IMR-90 (cell line): Measurements from ENCODE around the gene YJEFN3. TPM values are rescaled to one million over a fixed set of nuclear protein-coding genes. Genes with fewer than 3 reads are reported as not detected.

Experiments used
- ATAC-seq: fragments of 200-7000 bp; cut with Tn5 transposase; 2 replicates; pipeline ENCODE4 v1.9.1; 2020; ENCODE audit warnings: low read depth, mild to moderate bottlenecking, moderate library complexity
- BruUV-seq: library from RNA; stranded (reverse); fragments of 400-500 nt; replicated peaks from 2 replicates; lab custom pipeline; 2021; lab: Mats Ljungman, UMichigan
- CTCF ChIA-PET: fragments of 300-600 bp; formaldehyde crosslinking; extraction: SDS; loops from one replicate; lab custom pipeline; 2021; ENCODE audit warnings: antibody characterized with exemption; lab: Yijun Ruan, JAX
- POLR2A ChIA-PET: fragments of 300-600 bp; sonication (Branson Sonifier 250); formaldehyde crosslinking; loops from one replicate; lab custom pipeline; 2022; ENCODE audit warnings: antibody characterized with exemption; ENCODE audit not compliant: unreplicated experiment; lab: Charles Lee
- DNase-seq: peaks from one replicate; pipeline ENCODE4 v3.0.0; 2013
- H2AFZ ChIP-seq: replicated peaks from 2 replicates; pipeline ENCODE3; 2013; ENCODE audit warnings: low read length, mild to moderate bottlenecking; ENCODE audit not compliant: poor library complexity
- H2AK5ac ChIP-seq: 2 replicates; pipeline ENCODE4 v1.6.1; 2013; ENCODE audit warnings: low read depth, low read length, inconsistent platforms
- H2AK9ac ChIP-seq: replicated peaks from 2 replicates; pipeline ENCODE3; 2013; ENCODE audit warnings: mild to moderate bottlenecking, low read depth, low read length, moderate library complexity; ENCODE audit not compliant: poor library complexity
- H2BK120ac ChIP-seq: 2 replicates; pipeline ENCODE4 v1.6.1; 2013; ENCODE audit warnings: low read depth, low read length, inconsistent platforms
- H2BK15ac ChIP-seq: 3 replicates; pipeline ENCODE4 v1.6.1; 2013; ENCODE audit warnings: low read depth, low read length, inconsistent platforms
- H2BK20ac ChIP-seq: 2 replicates; pipeline ENCODE4 v1.6.1; 2013; ENCODE audit warnings: low read depth, mild to moderate bottlenecking, inconsistent platforms, low read length, moderate library complexity
- H2BK5ac ChIP-seq: 2 replicates; pipeline ENCODE4 v1.6.1; 2013; ENCODE audit warnings: mild to moderate bottlenecking, low read depth, low read length, inconsistent platforms; ENCODE audit not compliant: poor library complexity, severe bottlenecking
- H3K14ac ChIP-seq: replicated peaks from 2 replicates; pipeline ENCODE4 v1.6.1; 2013; ENCODE audit warnings: low read depth, low read length, inconsistent platforms
- H3K18ac ChIP-seq: 2 replicates; pipeline ENCODE4 v1.6.1; 2013; ENCODE audit warnings: low read depth, low read length, control low read depth
- H3K23ac ChIP-seq: 2 replicates; pipeline ENCODE4 v1.6.1; 2013; ENCODE audit warnings: low read depth, low read length, inconsistent platforms
- H3K27ac ChIP-seq: 2 replicates; pipeline ENCODE4 v1.5.1; 2013; ENCODE audit warnings: mild to moderate bottlenecking, control low read depth, low read length; ENCODE audit not compliant: insufficient read depth
- H3K27me3 ChIP-seq: 2 replicates; pipeline ENCODE4 v1.6.1; 2013; ENCODE audit warnings: low read length; ENCODE audit not compliant: control insufficient read depth, insufficient read depth
- H3K36me3 ChIP-seq: 2 replicates; pipeline ENCODE4 v1.6.1; 2013; ENCODE audit warnings: low read length, mixed read lengths; ENCODE audit not compliant: control insufficient read depth, insufficient read depth
- H3K4ac ChIP-seq: 2 replicates; pipeline ENCODE4 v1.6.1; 2013; ENCODE audit warnings: low read depth, low read length, inconsistent platforms
- H3K4me1 ChIP-seq: 2 replicates; pipeline ENCODE4 v1.6.1; 2013; ENCODE audit warnings: low read length, mixed read lengths; ENCODE audit not compliant: control insufficient read depth, insufficient read depth
- H3K4me2 ChIP-seq: 2 replicates; pipeline ENCODE4 v1.6.1; 2013; ENCODE audit warnings: low read depth, mild to moderate bottlenecking, control low read depth, low read length, moderate library complexity
- H3K4me3 ChIP-seq: 2 replicates; pipeline ENCODE4 v1.5.1; 2013; ENCODE audit warnings: low read depth, mild to moderate bottlenecking, control low read depth, low read length, moderate library complexity; ENCODE audit not compliant: insufficient read depth
- H3K56ac ChIP-seq: 2 replicates; pipeline ENCODE4 v1.6.1; 2013; ENCODE audit warnings: low read length, inconsistent platforms; ENCODE audit not compliant: insufficient read depth; ENCODE audit errors: extremely low read depth
- H3K79me1 ChIP-seq, 2 experiments: 2 replicates each; pipeline ENCODE4 v1.6.1; 2013; ENCODE audit warnings: low read length in 2 of 2, inconsistent platforms in 1 of 2, low read depth in 1 of 2
- H3K9ac ChIP-seq: 2 replicates; pipeline ENCODE4 v1.6.1; 2013; ENCODE audit warnings: low read depth, low read length, control low read depth
- H3K9me1 ChIP-seq: 2 replicates; pipeline ENCODE4 v1.6.1; 2013; ENCODE audit warnings: low read length, inconsistent platforms; ENCODE audit not compliant: insufficient read depth
- H3K9me3 ChIP-seq: 2 replicates; pipeline ENCODE4 v1.6.1; 2013; ENCODE audit warnings: low read length; ENCODE audit not compliant: control insufficient read depth, insufficient read depth
- H4K20me1 ChIP-seq: 2 replicates; pipeline ENCODE4 v1.6.1; 2013; ENCODE audit warnings: low read length, inconsistent platforms; ENCODE audit not compliant: insufficient read depth
- H4K5ac ChIP-seq: 2 replicates; pipeline ENCODE4 v1.6.1; 2013; ENCODE audit warnings: mild to moderate bottlenecking, low read depth, low read length, control low read depth
- H4K8ac ChIP-seq, 2 experiments: 2 replicates each; pipeline ENCODE4 v1.6.1; 2013; ENCODE audit warnings: low read depth in 2 of 2, low read length in 2 of 2, control low read depth in 1 of 2, inconsistent platforms in 1 of 2
- H4K91ac ChIP-seq: 2 replicates; pipeline ENCODE4 v1.6.1; 2013; ENCODE audit warnings: low read depth, low read length, inconsistent platforms; ENCODE audit not compliant: insufficient read depth
- FOS ChIP-seq: fragments of 150-350 bp; IDR thresholded peaks from 2 replicates; pipeline ENCODE4 v1.6.1; 2016; ENCODE audit warnings: low read depth, low read length
- MAZ ChIP-seq: IDR thresholded peaks from 2 replicates; pipeline ENCODE4 v1.6.1; 2012; ENCODE audit warnings: low read depth, mild to moderate bottlenecking, low read length, improper control_type of control experiment, moderate library complexity, borderline replicate concordance
- RFX5 ChIP-seq: IDR thresholded peaks from 2 replicates; pipeline ENCODE4 v1.8.0; 2012; ENCODE audit warnings: low read depth, mild to moderate bottlenecking, low read length, moderate library complexity
- SMC3 ChIP-seq: fragments of 150-350 bp; IDR thresholded peaks from 2 replicates; pipeline ENCODE4 v1.6.1; 2016; ENCODE audit warnings: low read depth, mild to moderate bottlenecking, antibody characterized with exemption, low read length, moderate library complexity
- WGBS, 2 experiments: methylation state at CpG; one replicate each; pipeline versions ENCODE4 v1.1.5 to v1.1.7; 2013; ENCODE audit warnings: missing lambda C conversion rate in 2 of 2; ENCODE audit not compliant: insufficient read length in 1 of 2; ENCODE audit errors: extremely low coverage in 2 of 2; 5-methylcytosine and 5-hydroxymethylcytosine counted together
- dilution Hi-C: fragments of 300-500 bp; cut with HindIII; formaldehyde crosslinking; loops from one replicate; pipeline ENCODE4 v1.14.3; 2018; ENCODE audit warnings: low sequenced_read_pairs; ENCODE audit not compliant: unreplicated experiment
- in situ Hi-C: fragments of 300-500 bp; cut with MboI; formaldehyde crosslinking; loops from 3 replicates; pipeline ENCODE4 v1.14.3; 2019; ENCODE audit warnings: low sequenced_read_pairs, inconsistent platforms, mixed read lengths
- intact Hi-C: fragments of 100-400 bp; cut with micrococcal nuclease; formaldehyde crosslinking; loops from 2 replicates; pipeline ENCODE4 v1.10.0; 2022
- polyA plus RNA-seq, 3 experiments: library from polyadenylated mRNA; depleted of rRNA; stranded (reverse); fragments of >200 nt; gene quantifications; 2 replicates each; pipeline ENCODE4 v1.2.3, GENCODE V29; 2012; ENCODE audit warnings: low replicate concordance in 1 of 3
- total RNA-seq: library from RNA; depleted of rRNA; stranded (reverse); fragments of >200 nt; gene quantifications from 2 replicates; pipeline ENCODE4 v1.2.3, GENCODE V29; 2012

Gene YJEFN3
- total and polyA plus RNA-seq, 2 of the 4 experiments (the other 2 are of a cell fraction), result 0.72 to 4.0 TPM

- ATAC-seq (no peak), DNase-seq (no peak)
- Histone ChIP-seq H3K4me3 (no peak overlapping the region), H3K14ac (no peak overlapping the region), H3K9me1 (no peaks in the 10 kb centered on the region), H3K9me3 (no peaks in the 10 kb centered on the region), H2BK15ac (no peak overlapping the region), H3K27ac (no peak overlapping the region), H2BK20ac (no peak overlapping the region), H4K8ac (no peak overlapping the region), H4K91ac (no peak overlapping the region), H3K36me3 (peaks cover 2% of the 10 kb centered on the region; the same call in 1 of the 2 replicates), H3K4me1 (0 out of 2 replicates have a peak, but pooled peaks cover 2% of the 10 kb centered on the region), H3K23ac (no peak overlapping the region), H3K79me1 (no peaks in the 10 kb centered on the region), H3K56ac (no peak overlapping the region), H3K9ac (no peak overlapping the region), H3K4me2 (no peak overlapping the region), H3K4ac (no peak overlapping the region), H2BK5ac (no peak overlapping the region), H2AK5ac (no peak overlapping the region), H4K5ac (no peak overlapping the region), H3K18ac (no peak overlapping the region), H3K27me3 (no peaks in the 10 kb centered on the region), H2AK9ac (no peak overlapping the region), H2BK120ac (no peak overlapping the region), H4K20me1 (no peaks in the 10 kb centered on the region; the same call in 1 of the 2 replicates), H2AFZ (no peak overlapping the region)
- no TSS peak for BruUV-seq
- TF ChIP-seq RFX5 (no peak), SMC3 (no peak), MAZ (no peak), FOS (no peak)
- ChIA-PET POLR2A (no interaction called here), CTCF (no interaction called here)
- in situ Hi-C loops (no loop called here), intact Hi-C loops (no loop called here), dilution Hi-C loops (no loop called here)
- WGBS, 2 experiments, result 96% methylated on average over 8 of the region's 11 CpGs; no CpG with 5 or more reads in 1 of the 2 experiments
Measured at GRCh38 chr19:19571071-19571786, 42.5 kb downstream of the YJEFN3 start.
